SU-DHL-6 (cell line): ENCODE data around the gene RNU6-1.

ENCODE experiments used
- CTCF ChIP-seq: fragments of 200-600 bp; sonication (generic); IDR thresholded peaks from one replicate; pipeline ENCODE4 v1.5.1; 2017; ENCODE audit warnings: antibody characterized with exemption, mild to moderate bottlenecking, low read length, moderate library complexity; ENCODE audit not compliant: insufficient read depth, poor library complexity, severe bottlenecking
- EZH2phosphoT487 ChIP-seq: fragments of 200-600 bp; sonication (generic), shearing (Covaris generic); conservative IDR thresholded peaks from 2 replicates; pipeline ENCODE4 v1.6.1; 2018; ENCODE audit warnings: mild to moderate bottlenecking, antibody characterized with exemption, low read length, moderate library complexity, mixed read lengths

- TF ChIP-seq CTCF: no peak
- TF ChIP-seq EZH2phosphoT487: no peak
Observed at GRCh38 chr15:67829647-67830504, 10.0 kb downstream of the RNU6-1 start.
